ENCODE data around the gene DAAM2. TPM values are rescaled to one million over a fixed set of nuclear protein-coding genes. Genes with fewer than 3 reads are reported as not detected.

Gene DAAM2
- total and polyA plus RNA-seq, 2 donors (not counting 3 experiments of a cell fraction or from before 2014, with no cell fraction given) = 0.42 to 0.44 TPM

GRCh38 chr6:39925191-39925930 lies 133.2 kb downstream of the DAAM2 start:
- no peak overlapping the region for H3K4me3 ChIP-seq (replicated peaks in 1 of 3; ENCODE audit: insufficient read depth in 1 of 3, low read depth in 1 of 3, low read length in 3 of 3)
- FAIRE-seq (no peak), DNase-seq (ENCODE audit: low read depth, low spot score) (no peak)
- TF ChIP-seq POLR2AphosphoS5 (IDR thresholded peaks at IDR 0.05; ENCODE audit: insufficient read depth, low read depth, low read length) = no peak
- no peak for TF ChIP-seq EZH2 (IDR thresholded peaks at IDR 0.05; ENCODE audit: borderline replicate concordance, low read depth, low read length, severe bottlenecking)
- TF ChIP-seq POLR2A (IDR thresholded peaks at IDR 0.05; ENCODE audit: low read depth, low read length) = no peak
- TF ChIP-seq GATA2 (IDR thresholded peaks at IDR 0.05; ENCODE audit: insufficient read depth, insufficient read length, low read depth, low read length) = no peak
- no peak for TF ChIP-seq CTCF (IDR thresholded peaks at IDR 0.05; ENCODE audit: extremely low read depth in 1 of 2, insufficient read depth in 1 of 2, low read depth in 1 of 2, low read length in 2 of 2)
- TF ChIP-seq JUN (IDR thresholded peaks at IDR 0.05; ENCODE audit: borderline replicate concordance, insufficient read depth, insufficient read length, low read depth) = no peak
- TF ChIP-seq FOS (IDR thresholded peaks at IDR 0.05; ENCODE audit: borderline replicate concordance, insufficient read depth, low read length) = no peak
- TF ChIP-seq MYC (IDR thresholded peaks at IDR 0.05; ENCODE audit: low read depth, low read length) = no peak
- no peak for TF ChIP-seq MAX (IDR thresholded peaks at IDR 0.05; ENCODE audit: insufficient read depth, insufficient read length)
- ChIA-PET CTCF (no interaction called here), POLR2A (no interaction called here)
- no peaks in the 10 kb centered on the region for H3K9me3 ChIP-seq (replicated peaks; ENCODE audit: control insufficient read depth, insufficient read depth, low read length)
- H3K9ac ChIP-seq (replicated peaks; ENCODE audit: extremely low read depth, insufficient read depth, low read length) = no peak overlapping the region
- no peak overlapping the region for H2AFZ ChIP-seq (ENCODE audit: low read depth, low read length)
- H3K9me1 ChIP-seq (replicated peaks; ENCODE audit: control insufficient read depth, extremely low read depth, insufficient read depth, low read length) = no peaks in the 10 kb centered on the region
- peaks cover 0 to 2% of the 10 kb centered on the region in 2 experiments for H3K36me3 ChIP-seq (ENCODE audit: control insufficient read depth in 2 of 2, extremely low read depth in 1 of 2, insufficient read depth in 2 of 2, low read length in 2 of 2)
- no peaks in the 10 kb centered on the region for H3K27me3 ChIP-seq (ENCODE audit: control insufficient read depth in 2 of 2, insufficient read depth in 2 of 2, low read length in 2 of 2)
- H4K20me1 ChIP-seq (replicated peaks; ENCODE audit: control insufficient read depth, extremely low read depth, insufficient read depth, low read length) = no peaks in the 10 kb centered on the region
- no peak overlapping the region for H3K27ac ChIP-seq (ENCODE audit: insufficient read depth, low read depth, low read length)
- no peak overlapping the region for H3K4me2 ChIP-seq (ENCODE audit: insufficient read depth, low read length)
- intact Hi-C loops (cut with micrococcal nuclease) (no loop called here), dilution Hi-C loops (cut with MboI; ENCODE audit: extremely low pct_ligation_motif_present, low sequenced_read_pairs) (no loop called here)
- no TSS peak for BruUV-seq (replicated peaks)
- no peaks in the 10 kb centered on the region for H3K79me2 ChIP-seq (ENCODE audit: control insufficient read depth, insufficient read depth, low read length)
- no peaks in the 10 kb centered on the region for H3K4me1 ChIP-seq (ENCODE audit: control insufficient read depth, extremely low read depth, insufficient read depth, low read length)
